ENCODE results near the gene DBNL.

DBNL gene

GRCh38 chr7:44095781-44096180 is 51.3 kb downstream of the DBNL start (continued):
- TF ChIP-seq PATZ1 (CRISPR knock-in tag; IDR thresholded peaks at IDR 0.05; ENCODE audit: borderline replicate concordance) (no peak), ZNF565 (CRISPR knock-in tag; conservative IDR thresholded peaks at IDR 0.05; ENCODE audit: low read depth) (no peak), TCF4 (CRISPR knock-in tag; IDR thresholded peaks at IDR 0.05; ENCODE audit: borderline replicate concordance) (no peak), ZFP30 (CRISPR knock-in tag; IDR thresholded peaks at IDR 0.05) (no peak), ZFP3 (CRISPR knock-in tag; IDR thresholded peaks at IDR 0.05) (no peak), SNAI2 (CRISPR knock-in tag; IDR thresholded peaks at IDR 0.05) (no peak), PPARA (CRISPR knock-in tag; IDR thresholded peaks at IDR 0.05; ENCODE audit: borderline replicate concordance) (no peak), CREB5 (CRISPR knock-in tag; IDR thresholded peaks at IDR 0.05; ENCODE audit: low read depth) (no peak), CSRNP3 (CRISPR knock-in tag; IDR thresholded peaks at IDR 0.05) (no peak), GLIS3 (CRISPR knock-in tag; IDR thresholded peaks at IDR 0.05) (no peak), OSR1 (CRISPR knock-in tag; IDR thresholded peaks at IDR 0.05) (no peak), ARNTL (CRISPR knock-in tag; IDR thresholded peaks at IDR 0.05; ENCODE audit: borderline replicate concordance, low read depth) (no peak), ZNF8 (CRISPR knock-in tag; IDR thresholded peaks at IDR 0.05) (no peak)

GRCh38 chr7:44096326-44096881 is 51.9 kb downstream of the DBNL start:
- ATAC-seq: no peak

GRCh38 chr7:44097064-44097932 is 52.8 kb downstream of the DBNL start:
- no peak for ATAC-seq

More at GRCh38 chr7:44096326-44096881, 51.9 kb downstream of the DBNL start:
- TF ChIP-seq ESRRG (CRISPR knock-in tag; IDR thresholded peaks at IDR 0.05): no peak
- TF ChIP-seq ARNTL (CRISPR knock-in tag; IDR thresholded peaks at IDR 0.05; ENCODE audit: borderline replicate concordance, low read depth): no peak
- no peak for TF ChIP-seq BACH2 (CRISPR knock-in tag; IDR thresholded peaks at IDR 0.05; ENCODE audit: borderline replicate concordance)
- no peak for TF ChIP-seq RARB (CRISPR knock-in tag; IDR thresholded peaks at IDR 0.05)
- TF ChIP-seq ZNF565 (CRISPR knock-in tag; conservative IDR thresholded peaks at IDR 0.05; ENCODE audit: low read depth): no peak
- no peak for TF ChIP-seq PPARA (CRISPR knock-in tag; IDR thresholded peaks at IDR 0.05; ENCODE audit: borderline replicate concordance)
- no peak for TF ChIP-seq OSR1 (CRISPR knock-in tag; IDR thresholded peaks at IDR 0.05)
- no peak for TF ChIP-seq ZC3H10 (CRISPR knock-in tag; IDR thresholded peaks at IDR 0.05)
- TF ChIP-seq TSHZ2 (CRISPR knock-in tag; IDR thresholded peaks at IDR 0.05): no peak

More at GRCh38 chr7:44097064-44097932, 52.8 kb downstream of the DBNL start:
- TF ChIP-seq TSHZ2 (CRISPR knock-in tag; IDR thresholded peaks at IDR 0.05) (no peak), CREB5 (CRISPR knock-in tag; IDR thresholded peaks at IDR 0.05; ENCODE audit: low read depth) (no peak), CSRNP3 (CRISPR knock-in tag; IDR thresholded peaks at IDR 0.05) (no peak), ESRRG (CRISPR knock-in tag; IDR thresholded peaks at IDR 0.05) (no peak)
